H9 (cell line): Measurements from ENCODE around the gene ARHGAP29. TPM values are rescaled to one million over a fixed set of nuclear protein-coding genes. Genes with fewer than 3 reads are reported as not detected.

Source experiments
- DNase-seq: peaks from one replicate; pipeline ENCODE4 v3.0.0-alpha.2; 2017
- H2AFZ ChIP-seq: one replicate; pipeline ENCODE4 v1.6.1; 2013; ENCODE audit warnings: mild to moderate bottlenecking, low read length, control low read depth, moderate library complexity
- H2AK5ac ChIP-seq: 2 replicates; pipeline ENCODE4 v1.6.1; 2013; ENCODE audit warnings: low read length, control low read depth, mixed read lengths; ENCODE audit not compliant: insufficient read length
- H2BK120ac ChIP-seq: one replicate; pipeline ENCODE4 v1.6.1; 2013; ENCODE audit warnings: low read depth, mild to moderate bottlenecking, low read length, control low read depth, inconsistent platforms; ENCODE audit not compliant: poor library complexity, severe bottlenecking
- H2BK12ac ChIP-seq: 2 replicates; pipeline ENCODE4 v1.6.1; 2013; ENCODE audit warnings: low read length, control low read depth, mixed read lengths, low read depth; ENCODE audit not compliant: insufficient read length
- H2BK15ac ChIP-seq: 2 replicates; pipeline ENCODE4 v1.6.1; 2013; ENCODE audit warnings: low read depth, low read length, control low read depth
- H2BK20ac ChIP-seq: one replicate; pipeline ENCODE4 v1.6.1; 2013; ENCODE audit warnings: low read depth, mild to moderate bottlenecking, low read length, control low read depth, inconsistent platforms; ENCODE audit not compliant: poor library complexity, severe bottlenecking
- H2BK5ac ChIP-seq: 2 replicates; pipeline ENCODE4 v1.6.1; 2013; ENCODE audit warnings: low read length, control low read depth, mixed read lengths; ENCODE audit not compliant: insufficient read length
- H3K14ac ChIP-seq: 2 replicates; pipeline ENCODE4 v1.6.1; 2013; ENCODE audit warnings: low read length, control low read depth; ENCODE audit not compliant: insufficient read depth
- H3K18ac ChIP-seq: 2 replicates; pipeline ENCODE4 v1.6.1; 2013; ENCODE audit warnings: low read depth, mild to moderate bottlenecking, mixed read lengths, low read length, control low read depth; ENCODE audit not compliant: insufficient read length
- H3K23ac ChIP-seq: 2 replicates; pipeline ENCODE4 v1.6.1; 2013; ENCODE audit warnings: low read length, control low read depth, mixed read lengths, low read depth; ENCODE audit not compliant: insufficient read length
- H3K23me2 ChIP-seq: 2 replicates; pipeline ENCODE4 v1.6.1; 2013; ENCODE audit warnings: low read depth, mild to moderate bottlenecking, mixed read lengths, low read length, control low read depth; ENCODE audit not compliant: insufficient read length, poor library complexity, severe bottlenecking
- H3K27ac ChIP-seq: 2 replicates; pipeline ENCODE4 v1.5.1; 2013; ENCODE audit warnings: low read length, control low read depth, mixed read lengths, low read depth; ENCODE audit not compliant: insufficient read length
- H3K27me3 ChIP-seq: 2 replicates; pipeline ENCODE4 v1.6.1; 2013; ENCODE audit warnings: low read length, control low read depth, inconsistent platforms; ENCODE audit not compliant: insufficient read depth
- H3K4ac ChIP-seq: 2 replicates; pipeline ENCODE4 v1.6.1; 2013; ENCODE audit warnings: low read depth, mild to moderate bottlenecking, control low read depth, inconsistent platforms, low read length, moderate library complexity
- H3K4me1 ChIP-seq: 2 replicates; pipeline ENCODE4 v1.6.1; 2013; ENCODE audit warnings: low read length, control low read depth, inconsistent platforms; ENCODE audit not compliant: insufficient read depth
- H3K4me2 ChIP-seq: 2 replicates; pipeline ENCODE4 v1.6.1; 2013; ENCODE audit warnings: low read length, control low read depth, mixed read lengths; ENCODE audit not compliant: insufficient read length, insufficient read depth
- H3K56ac ChIP-seq: 2 replicates; pipeline ENCODE4 v1.6.1; 2013; ENCODE audit warnings: low read depth, mild to moderate bottlenecking, mixed read lengths, low read length, control low read depth; ENCODE audit not compliant: insufficient read length
- H3K79me1 ChIP-seq: 2 replicates; pipeline ENCODE4 v1.6.1; 2013; ENCODE audit warnings: low read depth, mild to moderate bottlenecking, moderate library complexity, low read length, control low read depth, inconsistent platforms; ENCODE audit not compliant: insufficient read depth, poor library complexity, severe bottlenecking
- H3K79me2 ChIP-seq: 2 replicates; pipeline ENCODE4 v1.6.1; 2013; ENCODE audit warnings: low read length, control low read depth, inconsistent platforms; ENCODE audit not compliant: insufficient read depth
- H3K9ac ChIP-seq: 2 replicates; pipeline ENCODE4 v1.6.1; 2013; ENCODE audit warnings: low read length, control low read depth, mixed read lengths; ENCODE audit not compliant: insufficient read length; ENCODE audit errors: extremely low read depth
- H3K9me3 ChIP-seq: one replicate; pipeline ENCODE4 v1.6.1; 2013; ENCODE audit warnings: low read depth, low read length, inconsistent platforms; ENCODE audit not compliant: control insufficient read depth
- H3T11ph ChIP-seq: one replicate; pipeline ENCODE4 v1.6.1; 2013; ENCODE audit warnings: mild to moderate bottlenecking, low read length, control low read depth, inconsistent platforms
- H4K20me1 ChIP-seq: one replicate; pipeline ENCODE4 v1.6.1; 2013; ENCODE audit not compliant: control insufficient read depth, insufficient read length, insufficient read depth
- H4K5ac ChIP-seq: 2 replicates; pipeline ENCODE4 v1.6.1; 2013; ENCODE audit warnings: low read depth, mild to moderate bottlenecking, mixed read lengths, low read length, control low read depth; ENCODE audit not compliant: insufficient read length
- H4K8ac ChIP-seq: replicated peaks from 2 replicates; pipeline ENCODE4 v1.6.1; 2013; ENCODE audit warnings: low read length, control low read depth, mixed read lengths, low read depth; ENCODE audit not compliant: insufficient read length
- H4K91ac ChIP-seq: 2 replicates; pipeline ENCODE4 v1.6.1; 2013; ENCODE audit warnings: low read depth, mild to moderate bottlenecking, moderate library complexity, mixed read lengths, low read length, control low read depth; ENCODE audit not compliant: insufficient read length
- H3K27ac Mint-ChIP-seq, 3 experiments: 2 replicates in 2 of 3; 3 replicates in 1 of 3; pipeline ENCODE4 v1.8.0; 2020 to 2021; ENCODE audit warnings: mixed read lengths in 3 of 3, mild to moderate bottlenecking in 1 of 3, moderate library complexity in 1 of 3
- H3K27me3 Mint-ChIP-seq: 2 replicates; pipeline ENCODE4 v1.8.0; 2021; ENCODE audit warnings: low read depth, mild to moderate bottlenecking, moderate library complexity, mixed read lengths
- H3K36me3 Mint-ChIP-seq, 3 experiments: 2 replicates in 2 of 3; 3 replicates in 1 of 3; pipeline ENCODE4 v1.8.0; 2020 to 2021; ENCODE audit warnings: low read depth in 3 of 3, mixed read lengths in 3 of 3; ENCODE audit not compliant: insufficient read depth in 1 of 3
- H3K4me1 Mint-ChIP-seq, 2 experiments: 2 replicates each; pipeline ENCODE4 v1.8.0; 2020; ENCODE audit warnings: mixed read lengths in 2 of 2
- H3K4me3 Mint-ChIP-seq, 2 experiments: 2 replicates in 1 of 2; 3 replicates in 1 of 2; pipeline ENCODE4 v1.8.0; 2020 to 2021; ENCODE audit warnings: mild to moderate bottlenecking in 2 of 2, mixed read lengths in 2 of 2, moderate library complexity in 1 of 2
- H3K9me3 Mint-ChIP-seq, 2 experiments: 2 replicates in 1 of 2; 3 replicates in 1 of 2; pipeline ENCODE4 v1.8.0; 2020; ENCODE audit warnings: mild to moderate bottlenecking in 2 of 2, mixed read lengths in 2 of 2, moderate library complexity in 1 of 2
- CTCF ChIP-seq: fragments of 200-600 bp; sonication (generic); conservative IDR thresholded peaks from 3 replicates; pipeline ENCODE4 v1.8.0; 2021; ENCODE audit warnings: antibody characterized with exemption, mild to moderate bottlenecking
- WGBS: extraction: QIAGEN DNeasy Blood & Tissue Kit; methylation state at CpG from one replicate; pipeline ENCODE4 v1.1.7; 2013; ENCODE audit warnings: missing lambda C conversion rate, low lambda C conversion rate, mixed read lengths; ENCODE audit not compliant: insufficient read length; ENCODE audit errors: extremely low coverage; 5-methylcytosine and 5-hydroxymethylcytosine counted together
- total RNA-seq: library from RNA; stranded (reverse); gene quantifications from 2 replicates; pipeline ENCODE4 v1.2.1, GENCODE V29; 2021

ARHGAP29 gene
- total RNA-seq, 1 experiment from 2014 or later = 1.3 TPM

- Histone ChIP-seq H3K9me3 (no peaks in the 10 kb centered on the region), H3K79me2 (no peaks in the 10 kb centered on the region), H4K8ac (no peak overlapping the region), H3K23me2 (no peaks in the 10 kb centered on the region), H3K4me1 (no peaks in the 10 kb centered on the region), H2BK15ac (no peak overlapping the region), H3K14ac (no peak overlapping the region), H3K56ac (no peak overlapping the region), H3K27ac (no peak overlapping the region), H3K9ac (no peak overlapping the region), H4K91ac (no peak overlapping the region), H2BK20ac (no peak overlapping the region), H4K20me1 (no peaks in the 10 kb centered on the region), H4K5ac (no peak overlapping the region), H3K27me3 (no peaks in the 10 kb centered on the region; the same call in 1 of the 2 replicates), H3K4ac (no peak overlapping the region), H3T11ph (no peak overlapping the region), H3K18ac (no peak overlapping the region), H2BK5ac (no peak overlapping the region), H2BK120ac (no peak overlapping the region), H3K79me1 (no peaks in the 10 kb centered on the region), H2BK12ac (no peak overlapping the region), H2AFZ (no peak overlapping the region), H3K23ac (no peak overlapping the region), H3K4me2 (no peak overlapping the region), H2AK5ac (no peak overlapping the region)
- Mint-ChIP-seq H3K4me1 (no peaks in the 10 kb centered on the region), H3K9me3 (peaks cover 0 to 4% of the 10 kb centered on the region in 2 experiments; a peak in 1 of 5 replicates), H3K36me3 (no peaks in the 10 kb centered on the region; a peak in 1 of 7 replicates), H3K4me3 (no peak overlapping the region), H3K27me3 (peaks cover 47% of the 10 kb centered on the region), H3K27ac (no peak overlapping the region)
- no CpG with 5 or more reads among the region's 2 CpGs for WGBS
- TF ChIP-seq CTCF = no peak
- DNase-seq = no peak
Observed at GRCh38 chr1:94270801-94271203, 33.4 kb upstream of the ARHGAP29 start.
